Heart left ventricle (tissue), 13 donors: ENCODE data around the gene TMEFF2.

ENCODE experiments used
- POLR2A ChIP-seq, 2 donors: fragments of 450-650 bp; IDR thresholded peaks; one replicate each; pipeline ENCODE4 v1.6.1; 2017; ENCODE audit warnings: antibody characterized with exemption in 2 of 2, mild to moderate bottlenecking in 2 of 2, moderate library complexity in 2 of 2
- TF ChIP-seq, protein P1 (sequence below), 12 donors: fragments of 200-600 bp; sonication (generic) in 4 of 12; IDR thresholded peaks; one replicate each; pipeline versions ENCODE4 v1.5.0 to v1.8.0; 2018 to 2022; ENCODE audit warnings: antibody characterized with exemption in 12 of 12, mild to moderate bottlenecking in 5 of 12
- donor health status: ischemic (EF 13 %, LVEDD 7.1; RV severe dilation, severe dysfunction).
- donor health status: DM: no; HTN: yes; CAD: no.
- donor health status: DM: no; HTN: no; CAD: no.
- donor health status: ischemic (EF 25% LVEDD 6.9; RV normal size, moderate dysfunction).
- donor health status: ischemic (EF 25% LVEDD 5.7; RV mildly dilated, moderate dysfunction).
- donor health status: ischemic (EF 35%, LVEDD 5.7; RV mildly dilated, moderate dysfunction).
- donor health status: nonischemic (EF 11% LVEDD 7.7; RV severe dilation, severe dysfunction).
- donor health status: DM: yes; HTN: yes; CAD: no.
- donor health status: PGD.
- donor health status: ischemic (EF 29% LVEDD 5.4; RV normal size, mild dysfunction).
- donor health status: nonischemic (EF 23%, LVEDD 6.1; RV moderate dilation, normal function).

GRCh38 chr2:192069417-192069816 is 125.3 kb downstream of the TMEFF2 start:
- no peak for TF ChIP-seq POLR2A (IDR thresholded peaks at IDR 0.05)
- TF ChIP-seq, protein P1, sequence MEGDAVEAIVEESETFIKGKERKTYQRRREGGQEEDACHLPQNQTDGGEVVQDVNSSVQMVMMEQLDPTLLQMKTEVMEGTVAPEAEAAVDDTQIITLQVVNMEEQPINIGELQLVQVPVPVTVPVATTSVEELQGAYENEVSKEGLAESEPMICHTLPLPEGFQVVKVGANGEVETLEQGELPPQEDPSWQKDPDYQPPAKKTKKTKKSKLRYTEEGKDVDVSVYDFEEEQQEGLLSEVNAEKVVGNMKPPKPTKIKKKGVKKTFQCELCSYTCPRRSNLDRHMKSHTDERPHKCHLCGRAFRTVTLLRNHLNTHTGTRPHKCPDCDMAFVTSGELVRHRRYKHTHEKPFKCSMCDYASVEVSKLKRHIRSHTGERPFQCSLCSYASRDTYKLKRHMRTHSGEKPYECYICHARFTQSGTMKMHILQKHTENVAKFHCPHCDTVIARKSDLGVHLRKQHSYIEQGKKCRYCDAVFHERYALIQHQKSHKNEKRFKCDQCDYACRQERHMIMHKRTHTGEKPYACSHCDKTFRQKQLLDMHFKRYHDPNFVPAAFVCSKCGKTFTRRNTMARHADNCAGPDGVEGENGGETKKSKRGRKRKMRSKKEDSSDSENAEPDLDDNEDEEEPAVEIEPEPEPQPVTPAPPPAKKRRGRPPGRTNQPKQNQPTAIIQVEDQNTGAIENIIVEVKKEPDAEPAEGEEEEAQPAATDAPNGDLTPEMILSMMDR (IDR thresholded peaks at IDR 0.05): no peak
